CD4-positive, alpha-beta T cell treated with Interleukin-15 for 4 hours (primary cell): ENCODE results near the gene VRK2.
"Not testable (repeated sequence)": the region's sequence is repeated elsewhere in the genome, so short reads cannot be mapped to it uniquely, and the experiment has no call there.

Experiments
- DNase-seq: peaks from one replicate; pipeline ENCODE4 v3.0.0-alpha.2; 2020; ENCODE audit warnings: low spot score

VRK2 gene

GRCh38 chr2:58054264-58054663 is 7.7 kb downstream of the VRK2 start:
- no peak for DNase-seq

GRCh38 chr2:58055033-58055786 is 8.6 kb downstream of the VRK2 start:
- DNase-seq: no peak

- no peak for DNase-seq
These were observed 9.7 kb downstream of the VRK2 start for GRCh38 chr2:58056192-58056916.

GRCh38 chr2:58057707-58058530 is 11.3 kb downstream of the VRK2 start:
- no peak for DNase-seq

- no peak for DNase-seq
These were observed 17.0 kb downstream of the VRK2 start for GRCh38 chr2:58063641-58064040.

- DNase-seq: no peak
These were observed 17.5 kb downstream of the VRK2 start for GRCh38 chr2:58064086-58064485.

GRCh38 chr2:58065248-58065647 is 18.6 kb downstream of the VRK2 start:
- DNase-seq: no peak

- no peak for DNase-seq
These were observed 20.4 kb downstream of the VRK2 start for GRCh38 chr2:58067001-58067400.

GRCh38 chr2:58070765-58071164 is 24.2 kb downstream of the VRK2 start:
- DNase-seq: no peak

GRCh38 chr2:58072102-58072501 is 25.5 kb downstream of the VRK2 start:
- no peak for DNase-seq

GRCh38 chr2:58073008-58073407 is 26.4 kb downstream of the VRK2 start:
- DNase-seq: no peak

GRCh38 chr2:58073751-58074150 is 27.1 kb downstream of the VRK2 start:
- DNase-seq: no peak

GRCh38 chr2:58081000-58081399 is 34.4 kb downstream of the VRK2 start:
- no peak for DNase-seq

- DNase-seq: no peak
These were observed 42.5 kb downstream of the VRK2 start for GRCh38 chr2:58089081-58089480.

GRCh38 chr2:58092772-58093171 is 46.2 kb downstream of the VRK2 start:
- not testable (repeated sequence) for DNase-seq

GRCh38 chr2:58097025-58097424 is 50.4 kb downstream of the VRK2 start:
- DNase-seq: no peak

GRCh38 chr2:58098254-58099095 is 51.9 kb downstream of the VRK2 start:
- no peak for DNase-seq

GRCh38 chr2:58099096-58099769 is 52.6 kb downstream of the VRK2 start:
- DNase-seq: no peak

GRCh38 chr2:58101500-58101899 is 54.9 kb downstream of the VRK2 start:
- DNase-seq: no peak

GRCh38 chr2:58106896-58107295 is 60.3 kb downstream of the VRK2 start:
- DNase-seq: no peak
